Transverse colon (tissue), 4 donors: Measurements from ENCODE around the gene VAMP8.

Experiments used
- POLR2A ChIP-seq: fragments of 450-650 bp; IDR thresholded peaks from one replicate; pipeline ENCODE4 v1.6.1; 2016; ENCODE audit warnings: antibody characterized with exemption, mild to moderate bottlenecking, moderate library complexity
- POLR2AphosphoS5 ChIP-seq, 3 donors: sonication (generic); formaldehyde crosslinking; IDR thresholded peaks; one replicate each; pipeline ENCODE4 v1.6.1; 2016; ENCODE audit warnings: antibody characterized with exemption in 3 of 3
- TF ChIP-seq, protein P1 (sequence below), 5 experiments: fragments of 200-600 bp in 3 of 5; fragments of 450-650 bp in 2 of 5; sonication (generic) in 3 of 5; IDR thresholded peaks; 1 replicate in 2 of 5; 2 replicates in 3 of 5; pipeline ENCODE4 v1.5.1; 2016 to 2017; ENCODE audit warnings: antibody characterized with exemption in 5 of 5, inconsistent platforms in 3 of 5, mild to moderate bottlenecking in 2 of 5, moderate library complexity in 1 of 5

DNA sequence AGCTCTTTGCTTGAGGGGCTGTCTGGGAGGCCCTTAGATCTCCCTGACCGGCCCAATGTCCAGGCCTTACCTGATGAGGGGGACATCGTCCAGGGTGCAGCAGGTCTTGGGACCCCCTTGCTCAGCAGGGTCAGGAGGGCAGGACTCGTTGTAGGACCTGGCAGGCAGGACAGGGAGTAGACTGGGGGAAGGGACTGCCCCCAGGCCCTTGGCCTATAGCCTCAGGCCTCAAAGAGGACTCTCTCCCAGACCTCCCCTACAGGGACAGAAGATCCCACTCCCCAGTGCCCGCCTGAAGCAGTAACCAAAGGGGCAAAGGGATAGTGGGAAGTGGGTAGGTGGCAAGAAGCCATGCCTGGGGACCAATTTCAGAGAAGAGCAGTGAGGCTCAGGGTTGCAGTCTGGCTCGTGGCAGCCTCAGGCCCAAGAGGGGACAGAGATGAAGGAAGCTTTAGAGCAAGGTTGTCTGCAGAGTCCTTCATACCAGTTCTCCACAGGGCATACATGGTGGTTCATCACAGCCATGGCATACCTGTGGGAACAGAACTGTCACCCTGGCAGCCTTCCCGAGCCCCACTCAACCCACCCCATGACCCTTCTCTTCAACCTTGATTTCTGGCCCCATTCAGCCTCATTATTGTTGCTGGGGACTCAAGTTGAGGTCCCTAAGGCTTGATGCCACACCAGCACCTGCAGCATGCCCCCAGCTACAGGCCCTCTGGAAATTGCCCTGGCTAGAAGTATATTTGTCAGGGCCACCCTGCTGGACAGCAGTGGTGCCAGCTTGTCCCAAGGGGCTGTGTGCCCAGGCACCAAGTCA, 23.8 kb downstream of the VAMP8 start:
- TF ChIP-seq, protein P1, sequence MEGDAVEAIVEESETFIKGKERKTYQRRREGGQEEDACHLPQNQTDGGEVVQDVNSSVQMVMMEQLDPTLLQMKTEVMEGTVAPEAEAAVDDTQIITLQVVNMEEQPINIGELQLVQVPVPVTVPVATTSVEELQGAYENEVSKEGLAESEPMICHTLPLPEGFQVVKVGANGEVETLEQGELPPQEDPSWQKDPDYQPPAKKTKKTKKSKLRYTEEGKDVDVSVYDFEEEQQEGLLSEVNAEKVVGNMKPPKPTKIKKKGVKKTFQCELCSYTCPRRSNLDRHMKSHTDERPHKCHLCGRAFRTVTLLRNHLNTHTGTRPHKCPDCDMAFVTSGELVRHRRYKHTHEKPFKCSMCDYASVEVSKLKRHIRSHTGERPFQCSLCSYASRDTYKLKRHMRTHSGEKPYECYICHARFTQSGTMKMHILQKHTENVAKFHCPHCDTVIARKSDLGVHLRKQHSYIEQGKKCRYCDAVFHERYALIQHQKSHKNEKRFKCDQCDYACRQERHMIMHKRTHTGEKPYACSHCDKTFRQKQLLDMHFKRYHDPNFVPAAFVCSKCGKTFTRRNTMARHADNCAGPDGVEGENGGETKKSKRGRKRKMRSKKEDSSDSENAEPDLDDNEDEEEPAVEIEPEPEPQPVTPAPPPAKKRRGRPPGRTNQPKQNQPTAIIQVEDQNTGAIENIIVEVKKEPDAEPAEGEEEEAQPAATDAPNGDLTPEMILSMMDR (IDR thresholded peaks at IDR 0.05), result no peak
- TF ChIP-seq POLR2A (no peak), POLR2AphosphoS5 (IDR thresholded peaks at IDR 0.05) (no peak)
